ENCODE data around the gene CDRT15.
"Not testable (repeated sequence)": the region's sequence is repeated elsewhere in the genome, so short reads cannot be mapped to it uniquely, and the experiment has no call there.

CDRT15 gene

GRCh38 chr17:14207791-14208190 is 28.9 kb downstream of the CDRT15 start:
- DNase-seq (ENCODE audit: low read depth, low spot score) = no peak

- no peak for DNase-seq (ENCODE audit: low read depth, low spot score)
These were observed 29.8 kb downstream of the CDRT15 start for GRCh38 chr17:14206891-14207290.

DNA sequence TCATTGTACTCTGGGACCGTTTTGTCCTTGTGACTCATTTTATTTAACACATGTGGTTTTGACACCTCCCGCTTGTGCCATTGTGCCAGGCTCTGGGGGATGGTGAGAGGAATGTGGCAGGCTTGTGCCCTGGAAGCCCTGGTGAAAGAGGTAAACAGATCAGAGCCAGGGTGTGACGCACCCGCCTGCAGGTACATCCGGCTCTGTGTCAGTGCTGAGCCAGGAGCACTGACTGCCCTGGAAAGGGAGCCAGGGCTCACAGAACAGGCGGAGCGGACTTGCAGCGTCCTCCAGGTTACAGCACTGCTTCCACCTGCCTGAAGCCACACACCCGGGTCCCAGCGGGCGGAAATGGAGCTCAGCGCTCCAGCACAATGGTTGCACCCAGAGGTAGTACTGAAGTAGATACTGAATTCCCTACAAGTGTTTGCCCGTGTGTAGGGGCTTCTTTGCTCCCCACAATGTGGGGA is 30.6 kb downstream of the CDRT15 start:
- peak; percentile 47 for DNase-seq (ENCODE audit: low read depth, low spot score)

DNA sequence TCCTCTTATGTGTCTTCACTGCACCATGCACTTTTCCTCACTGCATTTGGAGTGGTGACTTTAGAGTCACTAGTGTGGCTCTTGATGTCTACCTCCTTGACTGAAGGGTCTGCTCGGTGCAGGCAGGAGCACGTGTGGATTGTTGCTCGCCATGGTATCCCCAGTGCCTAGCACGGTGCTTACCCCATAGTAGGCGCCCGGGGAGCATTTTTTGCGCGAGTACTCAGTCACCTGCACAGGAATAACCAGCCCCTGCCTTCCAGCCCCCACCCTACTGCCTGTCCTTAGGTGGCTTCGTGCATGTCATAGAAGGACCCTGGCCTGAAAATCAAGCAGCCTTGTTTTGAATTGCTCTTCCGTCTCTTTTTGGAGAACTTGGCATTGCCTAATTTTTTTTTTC is 31.3 kb downstream of the CDRT15 start:
- no peak for DNase-seq (ENCODE audit: low read depth, low spot score)

DNA sequence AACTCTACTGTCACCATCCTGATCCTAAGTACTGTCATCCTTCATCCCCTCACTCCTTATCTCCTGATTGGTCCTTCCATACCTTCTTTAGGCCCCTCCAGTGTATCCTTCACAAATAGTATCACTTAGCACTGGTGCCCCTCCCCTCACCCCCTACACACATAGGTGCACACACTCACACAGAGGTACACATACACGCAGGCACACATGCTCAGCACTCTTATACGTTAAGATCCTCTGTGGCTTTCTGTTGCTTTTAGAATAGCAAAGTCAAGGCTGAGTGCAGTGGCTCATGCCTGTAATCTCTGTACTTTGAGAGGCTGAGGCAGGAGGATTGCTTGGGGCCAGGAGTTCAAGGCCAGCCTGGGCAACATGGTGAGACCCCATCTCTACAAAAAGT is 32.1 kb downstream of the CDRT15 start:
- no peak for DNase-seq (ENCODE audit: low read depth, low spot score)

DNA sequence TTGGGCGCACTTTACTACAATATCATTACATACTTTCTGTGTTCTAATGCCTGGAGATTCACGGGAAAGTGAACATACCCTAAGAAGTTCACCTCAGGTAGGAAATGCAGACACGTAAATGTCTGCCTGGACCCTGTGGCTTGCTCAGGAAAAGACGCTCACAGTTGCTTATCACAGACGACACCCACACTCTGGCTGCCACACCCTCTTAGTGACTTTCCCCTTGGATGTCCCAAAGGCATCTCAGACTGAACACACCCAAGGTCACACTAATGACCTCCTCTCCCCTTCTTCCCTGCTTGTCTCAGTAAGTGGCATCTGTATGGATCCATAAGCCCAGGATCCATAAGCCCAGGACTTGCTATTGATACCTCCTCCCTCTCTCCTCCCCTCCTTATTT is 32.6 kb downstream of the CDRT15 start:
- no peak for DNase-seq (ENCODE audit: low read depth, low spot score)

- DNase-seq (ENCODE audit: low read depth, low spot score) = no peak
These were observed 33.3 kb downstream of the CDRT15 start for GRCh38 chr17:14203388-14203787.

DNA sequence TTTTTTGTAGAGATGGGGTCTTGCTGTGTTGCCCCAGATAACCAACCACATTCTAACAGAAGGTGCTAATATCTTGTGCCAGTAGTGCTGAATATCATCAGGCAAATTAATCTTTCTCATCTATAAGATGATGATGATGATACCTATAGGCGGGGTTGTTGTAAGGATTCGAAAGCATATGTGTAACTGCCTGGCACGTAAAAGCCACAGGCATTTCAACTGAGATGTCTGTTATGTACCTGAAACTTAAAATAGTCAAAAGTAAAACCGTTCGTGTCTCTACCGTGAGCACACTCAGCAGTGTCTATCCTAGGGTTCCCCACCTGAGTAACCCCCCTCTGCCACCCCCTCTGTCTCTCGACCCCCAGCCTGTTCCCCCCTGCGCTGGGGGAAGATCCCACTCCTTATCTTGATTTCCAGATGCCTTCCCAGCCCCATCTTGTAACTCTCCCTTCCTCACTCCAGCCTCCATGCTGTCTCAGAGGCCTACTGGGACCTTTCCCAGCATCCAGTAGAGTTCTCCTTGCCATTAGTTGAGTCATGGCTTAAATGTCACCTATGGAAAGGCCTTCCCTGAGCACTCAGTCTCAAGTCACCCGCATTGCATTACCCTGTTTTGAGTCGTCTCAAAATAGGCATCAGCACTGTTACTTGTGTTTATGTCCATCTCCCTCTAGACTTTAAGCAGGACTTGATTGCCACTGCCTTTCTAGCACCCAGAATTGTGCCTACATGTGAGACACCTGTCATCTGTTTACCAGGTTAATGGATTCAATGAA is 34.1 kb downstream of the CDRT15 start:
- DNase-seq (ENCODE audit: low read depth, low spot score) = no peak

GRCh38 chr17:14201988-14202380 is 34.7 kb downstream of the CDRT15 start:
- no peak for DNase-seq (ENCODE audit: low read depth, low spot score)

DNA sequence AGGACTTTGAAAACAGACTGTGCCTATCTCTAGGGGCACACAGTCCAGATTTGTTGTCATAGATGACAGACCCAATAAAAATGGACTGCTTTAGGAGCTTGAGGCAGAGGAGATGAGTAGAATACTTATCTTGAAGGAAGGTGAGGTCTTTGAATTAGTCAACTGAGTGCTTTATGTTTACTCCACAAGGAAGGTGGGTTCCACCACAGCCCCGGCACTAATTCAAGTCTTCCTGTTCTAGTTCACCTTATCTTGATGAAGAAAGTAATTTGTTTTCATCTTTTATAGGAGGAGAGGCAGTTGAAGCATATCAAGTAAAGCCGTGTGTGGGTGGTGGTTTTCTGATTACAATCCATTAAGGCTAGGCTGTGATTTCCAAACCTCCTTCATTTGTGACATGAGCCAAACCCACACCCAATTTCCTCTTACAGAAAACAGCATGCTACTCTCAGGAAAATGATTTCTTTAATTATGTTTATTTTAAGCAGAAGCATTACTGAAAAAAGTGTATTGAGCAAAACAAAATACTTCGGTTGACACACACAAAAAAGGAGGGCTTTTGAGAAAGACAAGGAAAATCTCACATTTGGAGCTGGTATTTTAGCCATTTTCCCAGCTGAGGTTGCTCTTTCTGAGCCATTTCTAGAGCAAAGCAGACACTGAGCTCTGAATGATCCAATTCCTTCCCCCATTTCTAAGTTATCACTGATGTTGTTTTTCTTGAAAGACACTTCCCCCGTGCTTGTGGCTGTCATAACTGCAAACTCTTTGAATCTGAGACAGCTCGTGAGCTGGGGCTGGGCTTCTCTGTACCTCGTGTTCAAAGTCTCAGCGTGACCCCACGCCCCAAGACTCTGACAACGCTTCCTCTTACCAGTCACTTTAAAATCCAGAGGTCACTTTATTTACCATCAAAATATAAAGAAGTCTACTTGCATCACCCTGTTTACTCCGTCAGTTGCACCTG is 35.4 kb downstream of the CDRT15 start:
- peak; percentile 41 for DNase-seq (ENCODE audit: low read depth, low spot score)

DNA sequence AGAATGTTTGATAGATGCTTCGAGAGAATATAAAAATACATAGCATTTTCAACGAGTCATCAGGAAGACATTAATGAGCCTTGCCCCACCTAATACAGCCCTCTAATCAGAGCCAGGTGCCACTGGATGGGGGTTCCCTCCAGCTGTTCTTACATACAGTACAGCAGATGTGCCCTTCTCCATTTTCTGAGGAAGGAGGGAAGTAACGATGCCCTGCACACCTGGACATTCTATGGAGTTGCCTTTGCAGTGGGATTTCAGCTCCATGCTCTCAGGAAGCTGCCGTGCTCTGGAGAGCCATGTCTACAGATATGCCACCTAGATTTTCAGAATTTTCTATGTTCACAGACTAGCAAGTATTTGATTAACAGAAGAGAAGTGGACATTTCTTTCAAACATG is 36.3 kb downstream of the CDRT15 start:
- no peak for DNase-seq (ENCODE audit: low read depth, low spot score)

DNA sequence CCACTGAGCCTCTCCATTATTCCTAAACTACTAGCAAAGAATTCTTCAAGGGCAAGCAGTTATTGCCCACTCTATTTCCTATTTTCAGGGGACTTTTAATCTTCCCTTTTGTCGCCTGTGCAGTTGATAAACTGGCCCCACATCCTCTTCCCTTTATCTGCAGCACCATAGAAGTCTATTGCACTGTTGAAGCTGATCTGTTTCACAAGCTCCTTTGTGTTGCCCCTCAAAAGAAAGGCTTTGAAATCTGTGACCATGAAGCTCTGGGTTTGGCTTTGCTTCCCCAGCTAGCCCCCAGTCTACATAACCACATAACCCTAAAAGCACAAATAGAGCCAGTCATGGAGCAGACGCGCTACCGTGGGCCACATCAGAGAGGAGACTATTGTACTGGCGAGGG is 37.1 kb downstream of the CDRT15 start:
- DNase-seq (ENCODE audit: low read depth, low spot score) = no peak

- no peak for DNase-seq (ENCODE audit: low read depth, low spot score)
These were observed 38.1 kb downstream of the CDRT15 start for GRCh38 chr17:14198575-14198974.

DNA sequence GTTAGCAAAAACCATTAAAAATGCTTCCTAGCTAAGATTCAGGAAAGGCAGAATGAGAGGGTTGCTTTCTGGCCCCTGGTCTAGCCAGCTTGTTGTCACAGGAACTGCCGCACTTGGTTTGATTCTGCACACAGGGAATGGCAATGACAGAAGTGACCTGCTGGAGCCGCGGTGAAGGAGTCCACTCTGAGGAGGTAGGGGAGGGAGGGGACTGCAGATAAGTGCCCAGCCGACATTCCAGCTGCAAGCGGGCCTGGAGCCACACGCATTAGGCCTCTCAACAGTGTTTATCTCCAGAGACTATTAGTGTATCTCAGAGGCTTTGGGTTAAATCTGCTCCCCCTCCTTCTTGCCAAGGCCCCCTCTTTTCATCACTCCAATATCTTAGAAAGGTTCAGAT is 38.6 kb downstream of the CDRT15 start:
- DNase-seq (ENCODE audit: low read depth, low spot score) = no peak

- no peak for DNase-seq (ENCODE audit: low read depth, low spot score)
These were observed 39.1 kb downstream of the CDRT15 start for GRCh38 chr17:14197586-14197985.

DNA sequence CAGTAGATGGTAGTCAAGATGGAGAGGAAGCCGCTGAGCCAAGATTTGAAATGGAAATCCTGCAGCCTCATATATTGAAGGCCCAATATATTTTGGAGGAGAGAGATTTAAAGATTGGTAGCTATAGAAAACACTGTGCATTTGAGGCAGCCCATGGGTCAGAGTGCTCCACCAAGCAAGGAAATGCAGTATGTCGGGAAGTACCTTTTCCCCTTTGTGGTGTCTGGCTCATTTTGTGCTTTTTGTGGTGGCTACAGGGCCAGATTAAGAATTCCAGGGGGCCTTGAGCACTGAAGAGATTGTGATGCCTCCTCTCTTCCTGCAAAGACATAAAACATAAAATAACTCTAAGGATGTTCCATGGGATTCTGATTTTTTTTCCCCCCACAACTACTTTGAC is 39.6 kb downstream of the CDRT15 start:
- no peak for DNase-seq (ENCODE audit: low read depth, low spot score)

DNA sequence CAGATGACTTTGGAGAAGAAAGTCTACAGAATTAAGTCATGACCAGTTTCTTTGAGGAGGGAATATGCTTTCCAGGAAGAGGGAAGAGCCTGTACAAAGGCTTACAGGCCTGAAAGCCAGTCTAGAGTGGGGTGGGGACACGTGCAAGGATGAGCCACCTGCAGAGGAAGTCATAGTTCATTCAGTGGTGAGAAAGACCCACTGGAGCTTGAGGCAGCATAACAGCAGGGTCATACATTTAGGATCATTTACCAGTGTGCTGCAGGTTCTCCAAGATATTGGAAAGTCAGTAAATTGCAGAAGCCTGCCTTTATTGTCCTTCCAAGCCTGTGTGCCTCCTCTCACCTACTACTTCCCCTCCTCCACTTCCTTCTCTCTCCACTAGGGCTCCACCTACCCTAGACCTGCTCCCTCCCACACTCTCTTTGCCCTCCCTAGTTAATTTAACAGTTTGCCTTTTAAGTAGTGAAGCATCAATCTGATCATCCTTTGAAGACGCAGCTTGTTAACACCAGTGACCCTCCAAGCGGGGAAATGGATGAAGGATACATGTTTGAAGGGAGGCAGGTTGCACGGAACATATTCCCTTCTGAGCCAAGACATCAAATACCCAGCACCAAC is 40.2 kb downstream of the CDRT15 start:
- DNase-seq (ENCODE audit: low read depth, low spot score) = no peak

DNA sequence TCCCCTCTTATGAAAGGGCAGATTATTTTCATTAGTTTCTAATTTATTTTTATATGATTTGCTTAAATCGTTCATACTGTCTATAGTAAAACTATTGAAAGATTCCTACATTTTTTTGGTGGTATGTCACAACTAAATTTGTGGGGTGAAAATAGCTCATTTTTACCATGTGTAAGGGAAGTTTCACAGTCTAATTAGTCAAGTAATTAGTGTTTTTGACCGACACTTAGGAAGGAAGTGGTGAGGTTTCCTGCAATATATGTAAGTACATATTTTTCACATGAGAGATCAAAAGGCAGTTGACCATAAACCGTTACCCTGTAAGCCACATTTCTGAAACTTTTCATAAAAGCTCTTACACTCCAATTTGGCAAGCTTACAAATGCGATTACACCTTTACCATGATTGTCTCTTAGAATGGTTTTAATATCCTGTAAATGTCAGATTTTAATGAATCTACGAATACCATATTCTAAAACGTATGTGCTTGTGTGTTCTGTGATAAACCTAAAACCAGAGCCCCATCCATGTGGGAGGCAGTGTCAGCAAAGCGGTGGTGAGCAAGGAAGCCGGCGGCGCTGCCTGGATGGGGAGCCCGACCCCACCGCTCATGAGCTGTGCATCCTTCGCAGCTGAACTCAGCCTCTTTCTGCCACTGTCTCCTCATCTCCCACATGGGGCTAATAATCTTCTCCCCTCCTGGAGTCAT is 43.9 kb downstream of the CDRT15 start:
- DNase-seq (ENCODE audit: low read depth, low spot score) = not testable (repeated sequence)

DNA sequence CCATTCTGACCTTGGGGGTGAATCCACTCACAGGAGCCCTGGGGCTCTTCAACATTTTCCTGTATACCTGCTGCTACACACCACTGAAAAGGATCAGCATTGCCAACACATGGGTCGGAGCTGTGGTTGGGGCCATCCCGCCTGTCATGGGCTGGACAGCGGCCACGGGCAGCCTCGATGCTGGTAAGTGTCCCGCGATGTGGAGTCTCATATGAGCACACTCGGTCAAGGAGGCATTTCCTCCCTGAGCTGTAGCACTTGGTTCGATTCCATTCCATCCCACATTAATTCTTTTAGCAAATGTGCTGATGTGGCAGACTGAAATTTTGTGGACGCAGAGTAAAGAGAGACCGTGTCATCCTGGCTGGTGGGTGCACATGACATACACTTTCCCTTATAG is 44.6 kb downstream of the CDRT15 start:
- DNase-seq (ENCODE audit: low read depth, low spot score) = not testable (repeated sequence)

DNA sequence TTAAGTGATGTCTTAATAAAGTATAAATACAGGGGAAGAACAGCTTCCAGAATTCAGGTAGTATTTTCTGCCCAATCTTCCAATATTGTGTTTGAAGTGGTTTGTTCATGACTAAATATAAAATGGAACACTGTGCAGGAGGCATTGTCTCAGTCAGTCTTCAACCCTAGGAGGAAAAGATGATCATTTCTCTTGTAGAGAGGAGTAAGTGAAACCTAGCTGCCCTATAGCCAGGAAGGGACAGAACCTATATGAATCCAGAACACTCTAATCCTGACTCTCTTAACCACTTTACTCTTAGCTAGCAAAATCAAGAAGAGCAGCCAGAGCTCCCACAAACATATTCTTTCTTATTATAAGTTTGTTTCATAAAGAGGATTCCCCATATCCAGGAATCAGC is 45.2 kb downstream of the CDRT15 start:
- not testable (repeated sequence) for DNase-seq (ENCODE audit: low read depth, low spot score)

DNA sequence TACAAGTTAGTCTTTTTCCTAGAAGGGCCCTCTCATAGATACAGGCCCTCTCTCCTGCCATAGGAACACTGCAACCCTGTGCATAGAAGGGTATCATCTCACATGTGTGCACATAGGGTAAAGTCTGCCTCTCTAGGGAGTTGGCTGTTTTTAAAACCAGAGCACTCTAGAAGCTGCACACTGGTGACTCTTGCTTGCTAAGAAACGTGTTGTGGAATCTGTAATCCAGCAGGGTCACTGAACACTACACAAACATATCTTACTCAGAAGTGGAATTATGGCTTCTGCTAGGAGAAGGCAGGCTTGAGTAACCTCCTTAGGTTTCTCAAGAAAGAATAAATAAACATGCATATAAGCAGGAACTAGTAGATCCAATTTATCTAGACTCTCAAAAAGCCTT is 45.9 kb downstream of the CDRT15 start:
- DNase-seq (ENCODE audit: low read depth, low spot score) = not testable (repeated sequence)

GRCh38 chr17:14186443-14186842 is 50.2 kb downstream of the CDRT15 start:
- DNase-seq (ENCODE audit: low read depth, low spot score) = not testable (repeated sequence)

Measured in activated CD4-positive, CD25-positive, alpha-beta regulatory T cell treated with anti-CD3 and anti-CD28 coated beads, Interleukin-2, amount 50 U/mL, for 16 hours (primary cell).